RKO (cell line): Measurements from ENCODE around the gene TBC1D2.

Source experiments
- DNase-seq: peaks from one replicate; pipeline ENCODE4 v3.0.0-alpha.2; 2016; ENCODE audit warnings: low spot score

Gene TBC1D2

GRCh38 chr9:98215821-98216220 lies 39.6 kb downstream of the TBC1D2 start:
- DNase-seq: no peak

- no peak for DNase-seq
Measured at GRCh38 chr9:98215271-98215670, 40.2 kb downstream of the TBC1D2 start.

- no peak for DNase-seq
Measured at GRCh38 chr9:98214811-98215210, 40.6 kb downstream of the TBC1D2 start.

- DNase-seq: no peak
Measured at GRCh38 chr9:98211260-98211659, 44.2 kb downstream of the TBC1D2 start.

- DNase-seq: no peak
Measured at GRCh38 chr9:98210435-98210834, 45.0 kb downstream of the TBC1D2 start.

GRCh38 chr9:98209530-98209929 lies 45.9 kb downstream of the TBC1D2 start:
- DNase-seq: no peak

GRCh38 chr9:98208635-98209034 lies 46.8 kb downstream of the TBC1D2 start:
- DNase-seq: no peak

- no peak for DNase-seq
Measured at GRCh38 chr9:98207606-98208005, 47.8 kb downstream of the TBC1D2 start.

- DNase-seq: no peak
Measured at GRCh38 chr9:98206754-98207153, 48.7 kb downstream of the TBC1D2 start.

GRCh38 chr9:98204692-98205091 lies 50.8 kb downstream of the TBC1D2 start:
- DNase-seq: no peak

GRCh38 chr9:98203153-98203552 lies 52.3 kb downstream of the TBC1D2 start:
- no peak for DNase-seq

GRCh38 chr9:98202252-98202651 lies 53.2 kb downstream of the TBC1D2 start:
- no peak for DNase-seq

- no peak for DNase-seq
Measured at GRCh38 chr9:98201749-98202148, 53.7 kb downstream of the TBC1D2 start.

GRCh38 chr9:98201102-98201501 lies 54.3 kb downstream of the TBC1D2 start:
- DNase-seq: no peak

GRCh38 chr9:98199388-98200033 lies 55.9 kb downstream of the TBC1D2 start:
- DNase-seq: no peak

- no peak for DNase-seq
Measured at GRCh38 chr9:98195671-98196070, 59.8 kb downstream of the TBC1D2 start.

GRCh38 chr9:98193336-98193944 lies 62.0 kb downstream of the TBC1D2 start:
- no peak for DNase-seq

- peak; percentile 86 for DNase-seq
Measured at GRCh38 chr9:98192503-98193335, 62.7 kb downstream of the TBC1D2 start, which contains the start of gene CORO2A. Gene CORO2A, minus strand, starts transcription at chr9:98192637. Its CDS starts 34,977 bp downstream, at chr9:98157660.

GRCh38 chr9:98191671-98192502 lies 63.6 kb downstream of the TBC1D2 start:
- DNase-seq: no peak

- DNase-seq: no peak
Measured at GRCh38 chr9:98191181-98191608, 64.3 kb downstream of the TBC1D2 start.

GRCh38 chr9:98190757-98191105 lies 64.7 kb downstream of the TBC1D2 start:
- no peak for DNase-seq

GRCh38 chr9:98189412-98189811 lies 66.0 kb downstream of the TBC1D2 start:
- no peak for DNase-seq
